Stimulated activated CD8-positive, alpha-beta memory T cell treated with anti-CD3 and anti-CD28 coated beads, Interleukin-15, amount 100 ng/mL, for 24 hours (primary cell): Measurements from ENCODE around the gene ERFL.
"Not testable (repeated sequence)": the region's sequence is repeated elsewhere in the genome, so short reads cannot be mapped to it uniquely, and the experiment has no call there.

Experiments
- DNase-seq: peaks from one replicate; pipeline ENCODE4 v3.0.0-alpha.2; 2020; ENCODE audit warnings: low read depth

Gene ERFL

DNA sequence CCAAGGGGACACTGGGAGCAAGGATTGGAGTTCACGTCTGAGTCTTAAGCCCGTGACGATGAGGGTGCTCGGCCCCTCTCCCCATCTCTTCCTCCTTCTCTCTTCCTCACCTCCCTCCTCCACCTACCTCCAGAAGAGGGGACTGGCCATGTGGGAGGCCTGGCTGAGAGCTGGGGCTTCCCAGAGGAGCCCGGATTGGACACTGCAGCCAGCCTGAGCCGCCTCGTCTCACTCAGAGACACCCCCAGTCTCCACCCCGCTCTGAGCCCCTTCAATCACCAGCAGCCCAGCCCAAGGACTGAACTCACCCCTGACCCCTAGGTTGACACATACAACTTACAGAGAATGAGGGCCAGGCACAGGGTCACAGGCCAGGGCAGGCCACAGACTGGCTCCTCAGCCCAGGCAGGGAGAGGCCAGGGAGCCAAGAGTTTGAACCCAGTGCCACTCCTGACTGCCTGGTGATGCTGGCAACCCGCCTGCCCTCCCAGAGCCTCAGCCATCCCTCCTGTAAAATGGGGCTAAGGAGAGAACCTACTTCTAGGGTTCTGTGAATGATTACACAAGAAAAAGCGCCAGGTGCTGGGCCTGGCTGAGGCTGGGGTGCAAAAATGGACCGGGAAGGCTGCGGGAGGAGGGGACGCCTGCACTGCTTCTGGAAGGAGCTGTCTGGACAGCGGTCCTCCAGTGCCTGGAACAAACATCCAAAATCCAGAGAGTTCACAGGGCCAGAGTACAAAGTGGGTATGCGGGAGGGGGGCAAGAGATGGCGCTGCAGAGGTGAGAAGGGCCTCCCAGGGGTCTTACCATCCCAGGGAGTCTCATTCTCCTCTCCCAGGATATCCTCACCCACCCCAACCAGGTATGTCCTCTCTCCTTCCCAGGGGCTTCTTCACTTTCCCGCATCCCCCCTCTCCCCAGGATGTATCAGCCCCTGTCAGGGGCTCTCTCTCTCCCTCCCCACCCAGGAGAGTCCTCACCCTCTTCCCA lies 50.0 kb downstream of the ERFL start:
- no peak for DNase-seq

DNA sequence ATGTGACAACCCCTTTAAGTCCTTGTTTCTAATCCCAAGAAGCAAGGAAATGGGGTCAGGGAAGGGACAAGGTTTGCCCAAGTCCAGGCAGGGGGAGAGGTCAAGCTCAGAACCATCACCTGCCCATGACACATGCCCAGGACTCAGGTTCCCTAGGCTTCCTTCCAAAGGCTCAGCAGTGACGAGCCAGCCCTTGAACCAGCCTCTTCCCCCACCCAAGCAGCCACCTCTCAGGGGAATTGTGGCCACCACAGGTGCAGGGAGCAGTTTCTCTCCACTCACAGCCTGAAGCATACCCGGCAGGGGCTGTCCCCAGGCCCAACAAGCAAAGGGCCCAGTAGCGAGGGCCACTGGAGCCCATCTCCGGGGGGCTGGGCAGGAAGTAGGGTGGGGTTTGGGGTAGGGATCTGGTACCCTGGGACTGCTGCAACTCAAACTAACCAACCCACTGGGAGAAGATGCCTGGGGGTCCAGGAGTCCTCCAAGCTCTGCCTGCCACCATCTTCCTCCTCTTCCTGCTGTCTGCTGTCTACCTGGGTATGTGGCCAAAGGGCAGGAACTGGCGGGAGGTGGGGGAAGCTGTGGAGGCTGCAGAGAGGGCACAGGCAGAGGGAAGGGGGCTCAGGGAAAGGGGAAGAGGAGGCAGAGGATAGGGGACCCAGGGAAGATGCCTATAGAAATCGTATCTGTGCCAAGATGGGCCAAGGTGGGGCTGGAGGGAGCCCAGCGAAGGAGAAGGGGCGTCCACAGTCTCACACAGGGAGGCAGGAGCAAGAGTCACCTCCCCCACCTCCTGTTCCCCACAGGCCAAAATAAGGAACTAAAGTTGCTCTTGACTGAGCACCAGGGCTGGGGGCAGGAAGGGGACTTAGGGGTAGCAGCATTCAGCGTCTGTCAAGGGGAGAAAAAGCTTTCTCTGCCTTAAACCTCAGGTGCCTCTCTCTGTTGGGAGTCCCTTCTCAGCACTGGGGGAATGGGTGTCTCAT lies 51.1 kb downstream of the ERFL start, which contains the start of gene CD79A:
Gene CD79A, plus strand, starts transcription at position 433 of the 986 bp plus-strand sequence. Its CDS starts 26 bp downstream, at position 459.
- no peak for DNase-seq

DNA sequence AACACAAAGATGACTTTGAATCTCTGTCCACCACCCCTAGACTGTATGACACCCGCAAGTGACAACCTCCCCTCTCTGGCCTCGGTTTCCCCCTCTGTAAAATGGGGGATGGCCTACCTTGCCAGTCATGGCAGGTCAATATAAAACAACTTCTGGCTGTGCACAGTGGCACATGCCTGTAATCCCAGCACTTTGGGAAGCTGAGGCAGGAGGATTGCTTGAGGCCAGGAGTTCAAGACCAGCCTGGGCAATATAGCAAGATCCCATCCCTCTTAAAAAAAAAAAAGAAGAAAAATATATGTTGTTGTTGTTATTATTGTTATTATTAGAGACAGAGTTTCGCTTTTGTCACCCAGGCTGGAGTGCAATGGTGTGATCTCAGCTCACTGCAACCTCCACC lies 52.3 kb downstream of the ERFL start:
- DNase-seq, result not testable (repeated sequence)

DNA sequence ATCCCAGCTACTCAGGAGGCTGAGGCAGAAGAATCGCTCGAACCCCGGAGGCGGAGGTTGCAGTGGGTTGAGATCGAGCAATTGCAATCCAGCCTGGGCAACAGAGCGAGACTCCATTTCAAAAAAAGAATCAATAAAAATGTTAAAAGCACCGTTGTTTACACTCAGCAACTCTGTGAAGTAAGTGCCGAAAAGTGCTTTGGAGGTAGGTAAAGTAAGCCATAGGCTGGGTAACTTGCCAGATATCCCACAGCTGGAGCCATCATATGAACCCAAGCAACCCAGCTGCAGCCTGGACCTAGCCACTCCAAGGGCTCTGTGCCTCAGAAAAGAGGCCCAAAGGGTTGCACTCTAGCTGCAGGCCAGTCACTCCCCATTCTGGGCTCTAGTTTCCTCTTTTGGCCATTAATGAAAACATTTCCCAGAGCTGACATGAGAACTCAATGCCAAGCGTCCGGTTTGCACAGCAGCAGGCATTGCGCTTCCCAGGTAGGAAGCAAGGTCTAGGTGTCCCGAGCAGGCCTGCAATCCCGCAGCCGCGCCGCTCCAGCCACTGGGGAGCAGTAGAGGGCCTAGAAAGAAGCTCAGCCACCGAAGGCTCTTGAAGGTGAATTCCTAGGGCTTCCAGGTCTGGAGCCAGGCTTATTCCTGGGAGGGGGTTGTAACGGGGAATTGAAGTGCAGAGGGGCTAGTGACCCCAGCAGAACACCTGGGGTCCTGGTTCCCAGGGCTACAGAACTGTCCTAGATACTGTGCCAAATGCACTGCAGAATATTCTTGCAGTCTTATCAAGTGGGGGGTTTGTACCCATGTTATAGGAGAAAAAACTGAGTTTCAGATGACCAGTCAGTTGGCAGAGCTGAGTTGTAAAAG lies 55.2 kb downstream of the ERFL start:
- DNase-seq, result no peak

DNA sequence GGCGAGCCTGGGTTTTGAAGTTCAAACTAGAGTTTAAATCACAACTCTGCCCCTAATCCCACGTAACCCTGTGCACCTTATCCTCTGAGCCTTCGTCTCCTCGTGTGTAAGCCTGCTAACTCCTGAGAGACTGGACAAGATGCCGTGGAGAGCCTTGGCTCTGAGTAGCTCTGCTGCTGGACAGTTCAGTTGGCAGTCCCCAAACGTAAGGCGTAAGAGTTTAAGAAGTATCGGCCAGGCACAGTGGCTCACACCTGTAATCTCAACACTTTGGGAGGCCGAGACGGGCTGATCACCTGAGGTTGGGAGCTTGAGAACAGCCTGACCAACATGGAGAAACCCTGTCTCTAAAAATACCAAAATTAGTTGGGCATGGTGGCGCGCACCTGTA lies 55.9 kb downstream of the ERFL start:
- no peak for DNase-seq

DNA sequence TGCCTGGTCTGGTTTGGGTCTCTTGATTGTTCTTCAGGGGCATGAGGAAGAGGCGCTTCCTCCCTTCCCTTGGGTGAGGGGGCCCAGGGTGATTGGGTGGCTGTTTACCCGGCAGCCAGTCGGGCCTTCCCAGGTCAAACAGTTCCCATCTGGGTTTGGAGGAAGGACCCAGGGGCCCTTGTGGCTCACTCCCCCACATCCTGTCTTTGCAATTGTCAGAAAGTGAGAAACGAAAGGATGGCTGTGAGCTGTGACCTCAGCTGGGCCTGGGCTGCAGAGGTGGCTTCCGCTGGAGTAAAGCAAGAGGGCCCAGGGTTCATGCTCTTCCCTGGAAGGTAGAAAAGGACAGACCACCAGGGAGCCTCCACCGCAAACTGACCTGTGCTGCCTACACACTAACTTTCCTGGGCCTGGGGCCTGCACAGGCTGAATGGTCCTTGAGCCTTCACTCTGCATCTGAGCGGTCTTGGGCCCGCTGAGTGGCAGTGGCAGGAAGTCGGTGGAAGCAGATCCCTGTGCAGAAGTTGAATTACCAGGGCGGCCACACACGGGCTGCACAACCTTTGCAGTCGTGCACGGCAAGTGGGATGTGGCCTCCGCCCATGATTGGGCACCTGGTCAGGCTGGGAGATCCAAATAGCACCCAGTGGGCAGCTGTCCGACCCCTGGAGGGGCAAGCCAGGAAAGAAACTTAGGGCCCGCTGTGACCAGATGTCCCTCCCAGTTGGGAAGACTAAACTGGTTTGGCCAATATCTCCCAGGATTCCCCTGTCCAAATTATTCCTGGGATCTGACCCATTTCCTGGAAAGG lies 56.5 kb downstream of the ERFL start:
- DNase-seq, result no peak

DNA sequence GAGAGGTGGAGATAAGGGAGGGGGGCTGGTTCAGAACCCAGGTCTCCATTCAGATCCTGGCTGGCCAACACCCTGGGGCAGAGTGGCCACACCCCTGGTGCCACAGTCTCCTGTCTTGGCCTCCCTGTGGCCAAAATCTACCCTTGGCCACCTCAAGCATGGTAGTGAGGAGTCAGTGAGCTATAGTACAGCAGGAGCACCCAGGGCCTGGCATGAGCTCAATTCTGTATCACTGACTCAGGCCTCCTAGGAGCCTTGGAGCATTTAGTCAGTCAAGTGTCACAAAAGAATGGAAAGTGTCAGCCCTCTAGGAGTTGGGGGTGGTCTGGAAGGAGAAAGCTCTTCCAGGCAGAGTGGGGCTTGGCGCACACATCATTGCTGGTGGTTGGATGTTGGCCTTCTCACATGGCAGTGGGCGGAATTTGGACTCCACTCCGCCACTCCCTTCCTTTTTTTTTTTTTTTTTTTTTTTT lies 57.8 kb downstream of the ERFL start:
- no peak for DNase-seq

DNA sequence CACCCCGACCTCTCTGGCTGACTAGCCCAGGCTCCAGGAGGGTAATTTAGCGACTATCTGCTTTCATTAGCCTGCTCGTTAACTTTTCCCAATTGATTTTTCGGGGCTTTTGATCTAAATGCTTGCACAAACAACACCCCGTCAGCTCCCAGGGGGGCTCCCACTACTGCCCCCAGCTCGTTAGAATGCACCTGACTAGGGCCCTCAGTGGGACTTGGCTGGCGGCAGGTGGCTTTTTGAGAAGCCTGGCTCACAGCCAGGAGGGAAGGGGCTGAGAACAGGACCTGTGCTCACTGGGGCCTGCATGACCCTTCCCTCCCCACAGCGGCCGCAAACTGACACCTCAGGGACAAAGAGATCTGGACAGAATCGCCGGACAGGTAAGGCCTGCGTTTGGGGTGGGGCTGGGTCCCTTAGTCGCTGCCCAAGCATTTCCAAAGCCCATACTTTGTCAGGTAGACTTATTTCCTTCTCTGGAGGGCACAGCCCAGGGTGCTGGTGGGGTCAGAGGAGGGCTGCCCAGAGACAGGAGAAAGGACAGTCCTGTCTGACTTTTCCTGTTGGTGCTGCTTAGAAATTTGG lies 58.8 kb downstream of the ERFL start:
- no peak for DNase-seq

DNA sequence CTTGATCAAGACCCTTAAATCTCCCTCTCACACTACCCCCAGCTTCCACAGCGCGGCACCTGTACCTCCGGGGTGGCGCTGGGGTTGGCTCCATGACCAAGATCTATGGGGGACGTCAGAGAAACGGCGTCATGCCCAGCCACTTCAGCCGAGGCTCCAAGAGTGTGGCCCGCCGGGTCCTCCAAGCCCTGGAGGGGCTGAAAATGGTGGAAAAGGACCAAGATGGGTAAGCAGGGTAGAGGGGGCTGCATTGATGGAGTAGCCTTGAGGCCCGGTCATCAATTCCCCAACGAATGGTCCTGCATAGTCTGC lies 59.3 kb downstream of the ERFL start:
- no peak for DNase-seq

DNA sequence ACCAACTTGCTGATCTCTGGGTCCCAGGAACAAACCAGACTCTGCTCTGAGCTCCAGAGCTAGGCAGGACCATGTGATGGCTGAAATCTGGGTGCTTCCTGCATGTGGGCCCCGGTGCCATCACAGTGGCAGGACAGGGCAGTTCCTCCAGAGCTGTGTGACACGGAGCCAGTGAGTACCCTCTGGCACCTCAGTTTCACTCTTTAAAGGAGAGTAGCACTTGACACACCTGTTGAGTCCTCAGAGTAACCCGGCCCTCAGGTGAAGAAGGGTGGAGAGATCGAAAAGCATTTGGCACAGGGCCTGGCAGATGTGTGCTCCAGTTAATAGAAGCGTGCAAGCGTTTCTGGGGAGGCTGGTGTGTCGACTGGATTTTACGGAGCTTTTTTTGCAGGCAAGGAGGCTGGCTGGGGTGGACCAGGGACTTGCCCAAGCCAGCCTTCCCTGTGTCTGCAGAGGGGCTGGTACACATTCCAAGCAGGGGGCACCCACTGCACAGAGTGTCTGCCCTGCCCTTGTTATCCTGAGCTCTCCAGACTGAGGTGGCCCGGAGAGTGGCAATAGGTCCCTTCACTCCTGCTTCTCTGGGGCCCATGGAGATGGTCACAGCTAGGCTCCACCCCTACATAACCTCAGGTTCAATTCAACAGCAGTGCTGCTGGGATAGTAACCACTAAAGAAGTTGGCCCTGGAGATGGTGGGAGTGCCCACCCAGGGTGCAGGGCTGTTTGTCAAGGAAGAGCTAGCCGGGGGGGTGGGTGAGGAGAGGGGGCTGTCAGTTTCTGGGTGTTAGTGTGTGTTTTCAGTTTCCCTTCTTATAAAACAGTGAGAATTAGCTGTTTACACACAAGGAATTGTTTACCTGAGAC lies 59.9 kb downstream of the ERFL start:
- DNase-seq, result no peak

DNA sequence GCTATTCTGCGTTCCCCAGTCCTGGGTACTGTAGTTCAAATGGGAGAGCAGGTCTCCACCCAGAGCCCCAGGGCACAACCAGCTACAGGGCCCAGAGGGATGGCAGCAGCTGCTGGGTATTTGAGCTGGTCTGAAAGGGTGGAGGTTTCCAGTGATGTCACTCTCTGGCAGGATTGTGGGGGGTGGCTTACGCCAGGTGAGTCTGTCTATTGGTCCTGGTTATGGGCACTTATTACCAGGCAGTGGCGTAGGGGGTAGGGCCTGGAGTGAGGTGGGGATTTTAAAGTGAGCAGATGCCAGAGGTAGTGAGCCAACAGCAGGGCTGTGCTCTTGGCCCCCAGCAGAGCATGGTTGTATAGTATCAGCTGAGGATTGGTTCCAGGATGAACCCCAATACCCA lies 62.0 kb downstream of the ERFL start:
- no peak for DNase-seq

DNA sequence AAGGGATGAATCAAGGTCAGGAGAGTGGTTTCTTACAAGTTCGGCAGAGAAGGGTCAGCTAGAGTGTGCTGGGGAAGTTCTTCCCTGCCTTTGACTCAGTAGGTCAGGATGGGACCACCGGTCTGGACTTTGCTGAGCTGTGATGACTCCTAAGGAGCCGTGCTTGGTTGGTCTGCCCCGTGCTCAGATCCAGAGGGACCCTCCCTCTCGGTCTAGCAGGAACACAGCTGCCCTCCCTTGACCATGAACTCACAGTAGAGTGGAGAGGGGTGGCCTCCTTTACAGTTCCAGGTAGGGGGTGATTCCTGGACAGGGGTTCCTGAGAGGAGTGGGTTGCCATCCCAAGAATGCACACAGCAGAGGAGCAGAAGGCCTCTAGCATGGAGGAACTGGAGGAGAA lies 63.9 kb downstream of the ERFL start:
- no peak for DNase-seq

DNA sequence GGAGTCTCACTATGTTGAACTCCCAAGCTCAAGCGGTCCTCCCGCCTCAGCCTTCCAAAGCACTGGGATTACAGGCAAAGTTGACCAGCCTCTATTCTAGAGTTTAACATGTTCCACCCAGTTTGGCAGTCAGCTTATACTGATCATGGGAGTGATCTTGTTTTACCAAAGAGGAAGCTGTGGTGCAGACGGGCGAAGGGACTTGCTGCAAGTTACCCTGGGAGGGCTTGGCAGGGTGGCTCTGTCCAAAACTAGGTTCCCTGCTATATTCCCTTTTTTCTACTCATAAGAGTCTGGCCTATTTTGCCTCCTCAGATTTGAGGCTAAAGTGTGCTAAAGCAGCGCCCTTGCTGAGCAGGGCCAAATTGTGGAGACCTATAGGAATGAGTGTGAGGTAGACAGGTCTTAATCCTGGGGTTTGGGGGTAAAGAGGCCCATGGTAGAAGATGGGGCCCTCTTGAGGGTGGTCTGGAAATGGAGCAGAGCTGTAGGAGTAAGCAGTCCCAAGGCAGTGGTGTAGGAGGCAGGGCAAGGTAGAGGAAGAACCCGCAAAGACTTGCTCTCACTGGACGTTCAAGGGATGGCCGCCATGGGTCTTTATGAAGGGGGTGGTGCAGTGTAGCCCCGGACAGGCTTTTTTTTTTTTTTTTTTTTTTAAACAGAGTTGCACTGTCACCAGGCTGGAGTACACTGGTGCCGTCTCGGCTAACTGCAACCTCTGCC lies 64.9 kb downstream of the ERFL start:
- no peak for DNase-seq

DNA sequence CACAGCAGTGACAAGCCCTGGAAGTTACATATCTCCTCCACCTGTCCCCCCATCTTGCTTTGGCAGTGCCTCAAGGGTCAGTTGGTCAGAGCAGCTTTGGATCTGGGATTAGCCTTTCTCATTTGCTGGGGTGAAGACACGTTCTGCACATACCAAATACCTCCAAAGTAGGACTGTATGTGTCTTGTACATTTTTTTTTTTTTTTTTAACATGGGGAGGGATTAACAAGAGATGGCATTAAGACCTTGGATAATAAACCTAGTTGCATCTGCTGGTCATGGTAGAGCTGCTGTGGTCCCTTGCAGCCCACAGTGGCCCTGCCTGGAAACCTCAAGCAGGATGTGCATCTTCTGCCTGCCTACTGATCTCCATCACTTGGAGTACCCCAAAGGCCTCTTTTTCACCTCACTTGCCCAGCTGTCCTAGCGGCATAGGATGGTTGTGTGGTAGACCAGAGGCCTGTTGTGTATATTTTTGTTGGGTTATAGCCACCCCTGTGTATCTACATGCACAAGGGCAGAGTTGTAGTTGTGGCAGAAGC lies 65.7 kb downstream of the ERFL start:
- no peak for DNase-seq

DNA sequence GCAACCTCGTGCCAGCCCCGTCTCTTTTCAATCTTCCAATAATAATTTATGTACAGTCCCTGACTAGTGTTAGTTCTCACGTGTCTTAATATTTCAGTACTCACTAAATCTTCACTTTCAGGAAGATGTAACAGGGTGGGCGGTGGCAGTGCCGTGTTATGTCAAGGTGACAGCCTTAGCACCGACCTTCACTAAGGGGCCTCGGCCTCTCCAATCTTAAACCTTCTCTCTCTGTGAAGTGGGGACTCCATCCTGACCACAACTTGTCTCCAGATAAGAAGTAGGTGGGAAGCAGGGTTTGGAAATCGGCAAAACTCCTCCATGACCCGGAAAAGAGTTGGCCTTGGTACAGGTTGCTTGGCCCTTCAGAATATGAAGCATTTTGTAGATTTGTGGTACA lies 66.4 kb downstream of the ERFL start:
- no peak for DNase-seq

DNA sequence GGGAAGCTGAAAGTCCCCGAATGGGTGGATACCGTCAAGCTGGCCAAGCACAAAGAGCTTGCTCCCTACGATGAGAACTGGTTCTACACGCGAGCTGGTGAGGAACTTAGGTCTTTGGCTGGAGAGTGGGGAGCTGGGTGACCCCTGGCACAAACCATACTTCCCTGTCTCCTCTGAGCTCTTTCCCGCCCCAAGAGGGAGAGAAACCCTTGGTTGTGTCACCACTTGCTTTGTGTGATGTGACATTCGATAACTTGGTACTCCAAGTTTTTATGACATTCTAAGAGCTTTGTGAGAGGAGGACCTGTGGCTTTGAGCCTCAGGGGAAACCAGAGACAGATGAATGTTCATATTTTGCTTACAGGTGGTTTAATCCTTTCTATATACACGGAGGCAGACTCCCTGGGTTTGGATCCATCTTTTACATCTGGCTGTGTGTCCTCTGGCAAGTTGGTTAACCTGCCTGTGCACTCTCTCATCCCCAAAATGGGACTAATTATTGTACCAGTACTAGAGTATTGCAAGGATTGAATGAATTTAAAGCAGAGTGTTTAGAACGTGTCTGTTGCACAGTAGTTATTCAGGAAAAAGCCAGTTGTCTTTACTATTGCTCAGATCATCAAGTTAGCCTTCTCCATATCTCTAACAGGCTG lies 67.0 kb downstream of the ERFL start:
- DNase-seq, result no peak

DNA sequence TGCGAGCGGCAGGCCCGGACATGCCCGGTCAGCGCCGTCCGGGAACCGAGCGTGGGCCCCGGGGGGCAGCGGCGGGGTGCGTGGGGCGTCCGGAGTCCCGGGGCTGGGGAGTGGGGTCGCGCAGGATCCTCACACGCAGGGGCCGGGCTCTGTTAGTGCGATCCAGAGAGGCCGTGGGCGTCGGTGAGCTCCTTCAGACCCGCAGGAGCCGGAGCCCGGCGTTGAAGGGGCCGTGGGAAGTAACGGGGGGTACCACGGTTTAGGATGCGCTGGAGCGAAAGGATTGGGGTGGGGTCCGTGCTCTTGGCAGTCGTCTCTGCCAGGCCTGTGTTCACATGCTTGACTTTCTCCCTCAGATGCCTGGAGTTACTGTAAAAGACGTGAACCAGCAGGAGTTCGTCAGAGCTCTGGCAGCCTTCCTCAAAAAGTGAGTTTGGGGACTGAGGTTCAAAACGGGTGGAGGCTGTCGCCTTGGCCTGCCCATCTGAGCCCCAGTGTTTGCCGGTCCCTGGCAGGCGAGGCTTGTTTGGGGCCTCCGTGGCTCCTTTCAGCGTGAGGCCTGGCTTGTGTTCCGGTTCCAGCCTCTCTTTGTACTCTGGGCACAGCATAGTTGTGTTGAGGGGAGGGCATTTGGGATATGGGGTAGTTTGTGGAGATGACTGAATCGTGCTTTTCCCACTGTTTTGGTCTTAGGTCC lies 67.7 kb downstream of the ERFL start:
- DNase-seq, result no peak
